CD4-positive, alpha-beta T cell (primary cell): ENCODE results near the gene DNTTIP2. TPM values are rescaled to one million over a fixed set of nuclear protein-coding genes. Genes with fewer than 3 reads are reported as not detected.

Experiments
- ATAC-seq: fragments of 200-7000 bp; cut with Tn5 transposase; one replicate; pipeline ENCODE4 v1.10.0; 2022; ENCODE audit warnings: mild to moderate bottlenecking; ENCODE audit not compliant: poor library complexity
- CTCF ChIA-PET: fragments of 350-600 bp; sonication (Branson Sonifier 250); formaldehyde crosslinking; loops from one replicate; lab custom pipeline; 2021; ENCODE audit warnings: antibody characterized with exemption, inconsistent platforms; lab: Charles Lee
- POLR2A ChIA-PET: fragments of 350-600 bp; sonication (Branson Sonifier 250); formaldehyde crosslinking; loops from one replicate; lab custom pipeline; 2021; ENCODE audit warnings: antibody characterized with exemption, inconsistent platforms; lab: Charles Lee
- DNase-seq, 14 experiments: peaks; one replicate each; pipeline ENCODE4 v3.0.0-alpha.2; 2013 to 2020; ENCODE audit warnings: mixed read lengths in 2 of 14
- H3K27ac ChIP-seq, 2 donors: one replicate each; pipeline versions ENCODE4 v1.5.1 to v1.7.0; 2013; ENCODE audit warnings: low read length in 2 of 2, low read depth in 1 of 2, mild to moderate bottlenecking in 1 of 2
- H3K27me3 ChIP-seq, 2 experiments: 1 replicate in 1 of 2; 2 replicates in 1 of 2; pipeline versions ENCODE4 v1.6.1 to v1.7.0; 2013; ENCODE audit warnings: low read length in 2 of 2, control low read depth in 1 of 2, mild to moderate bottlenecking in 1 of 2, moderate library complexity in 1 of 2; ENCODE audit not compliant: insufficient read depth in 2 of 2, control insufficient read depth in 1 of 2
- H3K36me3 ChIP-seq: one replicate; pipeline ENCODE4 v1.6.1; 2013; ENCODE audit warnings: low read length, control low read depth; ENCODE audit not compliant: insufficient read depth
- H3K4me1 ChIP-seq: one replicate; pipeline ENCODE4 v1.6.1; 2013; ENCODE audit warnings: low read length, control low read depth; ENCODE audit not compliant: insufficient read depth
- H3K4me3 ChIP-seq: one replicate; pipeline ENCODE4 v1.5.1; 2013; ENCODE audit warnings: mild to moderate bottlenecking, low read length, moderate library complexity
- H3K9me3 ChIP-seq, 2 experiments: 1 replicate in 1 of 2; 2 replicates in 1 of 2; pipeline versions ENCODE4 v1.6.1 to v1.7.0; 2013; ENCODE audit warnings: low read length in 2 of 2, mild to moderate bottlenecking in 2 of 2, control low read depth in 1 of 2, moderate library complexity in 1 of 2; ENCODE audit not compliant: control insufficient read depth in 1 of 2, insufficient read depth in 1 of 2
- H3K27ac Mint-ChIP-seq: one replicate; pipeline ENCODE4 v1.8.0; 2020; ENCODE audit warnings: mixed read lengths
- H3K27me3 Mint-ChIP-seq: one replicate; pipeline ENCODE4 v1.8.0; 2021; ENCODE audit warnings: mixed read lengths
- H3K36me3 Mint-ChIP-seq: one replicate; pipeline ENCODE4 v1.8.0; 2021; ENCODE audit warnings: low read depth, mixed read lengths
- H3K4me1 Mint-ChIP-seq: one replicate; pipeline ENCODE4 v1.8.0; 2021; ENCODE audit warnings: low read depth, mixed read lengths
- H3K4me3 Mint-ChIP-seq: one replicate; pipeline ENCODE4 v1.8.0; 2020; ENCODE audit warnings: mild to moderate bottlenecking, mixed read lengths
- H3K9me3 Mint-ChIP-seq: one replicate; pipeline ENCODE4 v1.8.0; 2020; ENCODE audit warnings: mixed read lengths
- CTCF ChIP-seq: fragments of 200-600 bp; IDR thresholded peaks from one replicate; pipeline ENCODE4 v1.8.0; 2022; ENCODE audit warnings: antibody characterized with exemption, mild to moderate bottlenecking
- intact Hi-C, 2 experiments: fragments of 100-400 bp; cut with DNase I in 1 of 2; cut with micrococcal nuclease in 1 of 2; formaldehyde crosslinking; loops; one replicate each; pipeline versions ENCODE4 v1.15.1 to v1.9.0; 2023 to 2025; cut with DNase I, micrococcal nuclease
- total RNA-seq, 174 experiments: library from RNA in 2 of 174; stranded (reverse) in 2 of 174; gene quantifications; one replicate each; pipeline ENCODE4 v1.2.3 and lab custom pipeline; 2021 to 2026

DNTTIP2 gene
- total RNA-seq, 2 experiments from 2014 or later = 110 to 120 TPM

- DNase-seq = peak; percentile 83 to 98 (median 91)
- POLR2A ChIA-PET = interaction anchor here (0.5 to 4.2 kb wide), 26 partner anchors 8 to 1401 kb away, joined by 3 to 70 read pairs (median 6); partner anchors contain the start of genes ABCD3, ALG14, DIPK1A and DNTTIP2
- H3K36me3 ChIP-seq = no peaks in the 10 kb centered on the region
- Mint-ChIP-seq H3K9me3 (no peaks in the 10 kb centered on the region), H3K27ac (peak overlapping the region; percentile 100), H3K4me1 (peaks cover 37% of the 10 kb centered on the region), H3K27me3 (peaks cover 7% of the 10 kb centered on the region), H3K36me3 (peaks cover 25% of the 10 kb centered on the region), H3K4me3 (peak overlapping the region; percentile 95)
- intact Hi-C loops = loop anchor here (1.0 to 10.0 kb wide), 12 partner anchors 62 to 1388 kb away; partner anchors contain the start of genes DR1 (in 2 of the 2), FNBP1L (in 2 of the 2), GCLM (in 2 of the 2) and ABCD3 (in 1 of the 2)
- peak; percentile 66 for ATAC-seq
- TF ChIP-seq CTCF = no peak
- H3K4me3 ChIP-seq = peak overlapping the region; percentile 95
- peaks cover 23% of the 10 kb centered on the region for H3K4me1 ChIP-seq
- H3K27me3 ChIP-seq = no peaks in the 10 kb centered on the region
- CTCF ChIA-PET = interaction anchor here (1.0 to 1.8 kb wide), 2 partner anchors 62 to 218 kb away, joined by 4 to 15 read pairs; partner anchors contain the start of gene GCLM
- H3K27ac ChIP-seq = peak overlapping the region; percentile 87
- H3K9me3 ChIP-seq = no peaks in the 10 kb centered on the region
Observed at GRCh38 chr1:93846992-93847810, 31.8 kb downstream of the DNTTIP2 start.

DNA sequence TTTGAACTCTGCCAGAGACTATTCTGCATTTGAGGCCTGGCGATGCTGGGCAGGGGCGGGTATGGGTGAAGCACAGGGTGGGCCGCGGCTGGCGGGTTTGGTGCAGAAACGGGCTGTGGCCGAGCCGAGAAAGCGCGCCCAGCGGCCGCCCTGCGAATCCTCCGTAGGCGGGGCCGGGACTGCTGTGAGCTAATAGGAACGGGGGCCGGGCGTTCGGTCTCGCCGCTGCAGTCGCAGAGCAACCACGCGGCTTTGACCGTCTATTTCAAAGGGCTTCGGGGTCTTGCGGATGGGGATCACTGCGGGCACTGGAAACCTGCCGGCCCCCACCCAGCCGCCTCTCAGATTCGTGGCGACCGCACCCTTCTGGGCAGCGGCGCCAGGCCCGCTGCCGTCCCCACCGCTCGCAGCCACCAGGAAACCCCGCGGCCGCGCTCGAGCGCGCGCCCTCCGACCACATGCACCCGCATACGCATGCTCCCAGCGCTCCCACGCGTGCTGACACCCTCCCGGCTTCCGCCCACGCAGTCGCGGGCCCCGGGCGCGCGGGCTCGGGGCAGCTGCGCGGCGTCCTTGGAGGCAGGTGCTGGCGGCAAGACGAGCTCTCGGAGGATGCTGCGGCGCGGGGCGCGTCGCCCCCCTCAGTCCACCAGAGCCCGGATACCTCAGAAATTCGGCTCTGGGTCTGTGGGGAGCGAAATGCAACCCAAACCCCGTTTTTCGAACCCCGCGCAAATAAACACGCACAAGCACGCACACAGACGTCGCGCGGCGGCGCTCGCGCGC is 32.6 kb downstream of the DNTTIP2 start:
- Mint-ChIP-seq H3K27me3 (peaks cover 7% of the 10 kb centered on the region), H3K27ac (peak overlapping the region; percentile 100), H3K4me3 (peak overlapping the region; percentile 89), H3K36me3 (peaks cover 25% of the 10 kb centered on the region), H3K9me3 (no peaks in the 10 kb centered on the region), H3K4me1 (peaks cover 37% of the 10 kb centered on the region)
- peaks cover 23% of the 10 kb centered on the region for H3K4me1 ChIP-seq
- H3K27ac ChIP-seq = peak overlapping the region; percentile 79 to 87
- ATAC-seq (peak; percentile 46), DNase-seq (peak; percentile 74 to 95 (median 84))
- no peak for TF ChIP-seq CTCF
- intact Hi-C loops = loop anchor here (2.0 to 10.0 kb wide), 11 partner anchors 62 to 1388 kb away; partner anchors contain the start of genes DR1 (in 2 of the 2), FNBP1L (in 2 of the 2), ABCD3 (in 1 of the 2) and CCDC18 (in 1 of the 2)
- ChIA-PET CTCF (interaction anchor here (0.7 to 1.8 kb wide), 6 partner anchors 33 to 217 kb away, joined by 3 to 15 read pairs (median 6); partner anchors contain the start of genes DNTTIP2 and GCLM), POLR2A (interaction anchor here (0.7 to 4.2 kb wide), 30 partner anchors 9 to 1387 kb away, joined by 3 to 70 read pairs (median 6); partner anchors contain the start of genes ABCD3, ALG14, DIPK1A and DNTTIP2)
- H3K9me3 ChIP-seq = no peaks in the 10 kb centered on the region
- peak overlapping the region; percentile 95 for H3K4me3 ChIP-seq
- H3K36me3 ChIP-seq = no peaks in the 10 kb centered on the region
- no peaks in the 10 kb centered on the region for H3K27me3 ChIP-seq
